ENCODE data around the gene RNF112. TPM values are rescaled to one million over a fixed set of nuclear protein-coding genes. Genes with fewer than 3 reads are reported as not detected.

Gene RNF112
- total RNA-seq, 4 donors from 2014 or later = 1.4 to 7.6 (median 2.6) TPM

- Histone ChIP-seq H3K27ac (peak overlapping the region; percentile 13 to 90 (median 88)), H3K9me3 (no peaks in the 10 kb centered on the region), H3K36me3 (peaks cover 0 to 13% of the 10 kb centered on the region in 2 donors), H3K4me1 (peaks cover 0 to 21% (median 9%) of the 10 kb centered on the region in 3 donors), H3K4me3 (peak overlapping the region; percentile 50 to 84), H3K27me3 (no peaks in the 10 kb centered on the region)
- ATAC-seq = no peak
- TF ChIP-seq POLR2AphosphoS5 (IDR thresholded peaks at IDR 0.05) (no peak), EP300 (IDR thresholded peaks at IDR 0.05) (no peak), CTCF (IDR thresholded peaks at IDR 0.05) (no peak), POLR2A (IDR thresholded peaks at IDR 0.05) (no peak)
- WGBS, 2 donors (ENCODE audit: low coverage in 1 of 2) = 36% methylated on average over 12 of the region's 14 CpGs; no CpG with 5 or more reads in 1 of the 2 donors
Measured at GRCh38 chr17:19363114-19363438, 48.0 kb upstream of the RNF112 start.

- Histone ChIP-seq H3K27ac (peak overlapping the region in 2 of 4 donors; percentile 88 to 89), H3K36me3 (peaks cover 0 to 11% of the 10 kb centered on the region in 2 donors), H3K9me3 (no peaks in the 10 kb centered on the region), H3K4me3 (no peak overlapping the region), H3K27me3 (no peaks in the 10 kb centered on the region), H3K4me1 (peaks cover 0 to 21% (median 9%) of the 10 kb centered on the region in 3 donors)
- no peak for TF ChIP-seq CTCF (IDR thresholded peaks at IDR 0.05)
- TF ChIP-seq EP300 (IDR thresholded peaks at IDR 0.05) = no peak
- TF ChIP-seq POLR2A (IDR thresholded peaks at IDR 0.05) = no peak
- no peak for TF ChIP-seq POLR2AphosphoS5 (IDR thresholded peaks at IDR 0.05)
- 73 to 90% methylated on average over 2 to 3 of the region's 6 CpGs for WGBS, 2 donors (ENCODE audit: low coverage in 1 of 2)
- ATAC-seq = no peak
Measured at GRCh38 chr17:19363460-19364035, 47.5 kb upstream of the RNF112 start.

GRCh38 chr17:19364699-19365498 lies 46.1 kb upstream of the RNF112 start:
- no peak for TF ChIP-seq POLR2A (IDR thresholded peaks at IDR 0.05)
- TF ChIP-seq POLR2AphosphoS5 (IDR thresholded peaks at IDR 0.05) = no peak
- no peak for TF ChIP-seq CTCF (IDR thresholded peaks at IDR 0.05)
- TF ChIP-seq EP300 (IDR thresholded peaks at IDR 0.05) = no peak
- 100% methylated on average over 2 of the region's 14 CpGs; no CpG with 5 or more reads in 1 of the 2 donors for WGBS, 2 donors (ENCODE audit: low coverage in 1 of 2)

GRCh38 chr17:19365499-19365817 lies 45.6 kb upstream of the RNF112 start:
- ATAC-seq = no peak
- TF ChIP-seq POLR2A (IDR thresholded peaks at IDR 0.05) (no peak), POLR2AphosphoS5 (IDR thresholded peaks at IDR 0.05) (no peak), EP300 (IDR thresholded peaks at IDR 0.05) (no peak), CTCF (IDR thresholded peaks at IDR 0.05) (no peak)
- peaks cover 0 to 32% (median 13%) of the 10 kb centered on the region in 3 donors for H3K4me1 ChIP-seq
- WGBS, 2 donors (ENCODE audit: low coverage in 1 of 2) = 100% methylated on average over 2 to 3 of the region's 4 CpGs
- H3K36me3 ChIP-seq = no peaks in the 10 kb centered on the region
- no peak overlapping the region for H3K4me3 ChIP-seq
- H3K27me3 ChIP-seq = no peaks in the 10 kb centered on the region
- H3K9me3 ChIP-seq = no peaks in the 10 kb centered on the region
- H3K27ac ChIP-seq = no peak overlapping the region

More at GRCh38 chr17:19364699-19365498, 46.1 kb upstream of the RNF112 start:
- peaks cover 0 to 4% of the 10 kb centered on the region in 2 donors for H3K36me3 ChIP-seq
- no peak overlapping the region for H3K27ac ChIP-seq
- no peak for ATAC-seq
- H3K4me3 ChIP-seq = no peak overlapping the region
- H3K27me3 ChIP-seq = no peaks in the 10 kb centered on the region
- peaks cover 0 to 26% (median 12%) of the 10 kb centered on the region in 3 donors for H3K4me1 ChIP-seq
- no peaks in the 10 kb centered on the region for H3K9me3 ChIP-seq
